C4-2B (cell line): ENCODE measurements around the gene SLC24A3.

Source experiments
- H3K27ac ChIP-seq: fragments of 450-650 bp; 2 replicates; pipeline ENCODE4 v1.5.1; 2017
- ZFX ChIP-seq: fragments of 450-650 bp; IDR thresholded peaks from 2 replicates; pipeline ENCODE4 v1.6.1; 2017
- TF ChIP-seq, protein P1 (sequence below): fragments of 450-650 bp; conservative IDR thresholded peaks from 2 replicates; pipeline ENCODE4 v1.5.1; 2017; ENCODE audit warnings: mild to moderate bottlenecking

SLC24A3 gene

GRCh38 chr20:19695081-19695480 is 482.6 kb downstream of the SLC24A3 start:
- TF ChIP-seq, protein P1, sequence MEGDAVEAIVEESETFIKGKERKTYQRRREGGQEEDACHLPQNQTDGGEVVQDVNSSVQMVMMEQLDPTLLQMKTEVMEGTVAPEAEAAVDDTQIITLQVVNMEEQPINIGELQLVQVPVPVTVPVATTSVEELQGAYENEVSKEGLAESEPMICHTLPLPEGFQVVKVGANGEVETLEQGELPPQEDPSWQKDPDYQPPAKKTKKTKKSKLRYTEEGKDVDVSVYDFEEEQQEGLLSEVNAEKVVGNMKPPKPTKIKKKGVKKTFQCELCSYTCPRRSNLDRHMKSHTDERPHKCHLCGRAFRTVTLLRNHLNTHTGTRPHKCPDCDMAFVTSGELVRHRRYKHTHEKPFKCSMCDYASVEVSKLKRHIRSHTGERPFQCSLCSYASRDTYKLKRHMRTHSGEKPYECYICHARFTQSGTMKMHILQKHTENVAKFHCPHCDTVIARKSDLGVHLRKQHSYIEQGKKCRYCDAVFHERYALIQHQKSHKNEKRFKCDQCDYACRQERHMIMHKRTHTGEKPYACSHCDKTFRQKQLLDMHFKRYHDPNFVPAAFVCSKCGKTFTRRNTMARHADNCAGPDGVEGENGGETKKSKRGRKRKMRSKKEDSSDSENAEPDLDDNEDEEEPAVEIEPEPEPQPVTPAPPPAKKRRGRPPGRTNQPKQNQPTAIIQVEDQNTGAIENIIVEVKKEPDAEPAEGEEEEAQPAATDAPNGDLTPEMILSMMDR, result no peak
- TF ChIP-seq ZFX, result no peak
- no peak overlapping the region for H3K27ac ChIP-seq

DNA sequence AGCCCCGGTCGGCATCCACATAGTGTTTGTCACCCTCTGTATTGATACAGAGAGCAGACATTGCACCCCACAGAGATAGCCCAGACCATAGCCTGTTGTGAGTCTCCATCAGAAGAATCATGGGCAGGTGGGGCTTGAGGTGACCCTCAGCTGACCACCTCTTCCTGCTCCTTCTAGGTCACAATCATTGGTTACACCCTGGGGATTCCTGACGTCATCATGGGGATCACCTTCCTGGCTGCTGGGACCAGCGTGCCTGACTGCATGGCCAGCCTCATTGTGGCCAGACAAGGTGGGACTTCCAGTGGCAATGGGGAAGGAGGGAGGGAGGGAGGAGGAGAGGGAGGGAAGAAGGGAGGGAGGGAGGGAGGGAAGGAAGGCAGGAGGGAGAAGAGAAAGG is 484.2 kb downstream of the SLC24A3 start:
- H3K27ac ChIP-seq, result no peak overlapping the region
- TF ChIP-seq, protein P1, result no peak
- TF ChIP-seq ZFX, result no peak

- no peak overlapping the region for H3K27ac ChIP-seq
- TF ChIP-seq ZFX, result no peak
- TF ChIP-seq, protein P1, result no peak
Measured at GRCh38 chr20:19697415-19697814, 485.0 kb downstream of the SLC24A3 start.

DNA sequence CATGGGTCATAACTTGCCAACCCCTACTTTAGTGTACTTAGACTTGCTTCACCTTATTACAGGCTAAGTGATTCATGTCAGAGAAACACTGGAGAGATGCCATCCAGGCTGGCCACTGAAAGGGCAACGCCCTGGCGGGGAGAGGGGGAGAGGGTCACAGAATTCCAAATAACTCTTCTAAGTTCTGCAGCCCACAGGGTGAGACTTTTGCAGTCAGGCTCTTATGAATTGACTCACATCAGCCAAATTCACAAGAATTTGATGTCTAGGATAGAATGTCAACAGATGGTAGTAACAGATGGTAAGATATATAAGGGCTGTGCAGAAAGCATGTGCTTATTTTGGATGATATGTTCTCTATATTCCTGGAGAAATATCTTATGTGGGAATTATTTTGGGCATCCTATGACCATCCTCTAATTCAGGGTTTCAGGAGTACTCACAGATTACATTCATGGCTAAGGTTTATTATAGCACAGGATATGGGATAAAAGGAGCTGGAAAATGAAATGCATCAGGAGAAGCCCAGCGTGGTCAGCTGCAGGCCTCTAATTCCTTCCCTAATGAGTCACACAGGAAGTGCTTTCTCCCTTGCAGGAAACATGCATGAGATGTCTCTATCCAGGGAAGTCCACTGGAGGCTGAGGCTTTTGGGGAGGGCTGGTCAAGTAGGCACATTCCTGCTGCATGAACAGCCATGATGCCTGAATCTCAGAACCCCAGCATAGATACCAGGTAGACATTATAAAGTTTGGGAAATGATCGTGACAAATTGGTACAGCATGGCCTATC is 486.9 kb downstream of the SLC24A3 start:
- TF ChIP-seq, protein P1, result no peak
- no peak overlapping the region for H3K27ac ChIP-seq

DNA sequence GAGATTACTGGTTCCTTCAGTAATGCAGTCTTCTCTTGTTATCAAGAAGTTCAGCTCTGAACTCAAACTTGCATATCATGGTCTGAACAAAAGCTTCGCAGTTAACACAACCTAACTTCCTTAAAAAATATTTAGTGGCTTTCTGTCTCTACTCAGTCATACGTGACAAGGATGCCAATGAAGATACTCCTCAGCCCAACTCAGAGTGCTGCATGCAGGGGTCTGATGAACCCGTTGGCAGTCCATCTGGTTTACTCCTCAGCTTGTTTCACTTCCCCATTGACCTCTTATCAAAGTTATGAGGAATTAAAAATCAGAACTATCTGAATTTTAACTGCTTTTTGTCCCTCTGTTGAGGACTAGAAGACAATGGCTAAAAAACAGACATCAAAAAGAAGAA is 489.0 kb downstream of the SLC24A3 start:
- no peak for TF ChIP-seq ZFX
- TF ChIP-seq, protein P1, result no peak
- H3K27ac ChIP-seq, result no peak overlapping the region

GRCh38 chr20:19706463-19706862 is 494.0 kb downstream of the SLC24A3 start:
- H3K27ac ChIP-seq, result no peak overlapping the region
- TF ChIP-seq, protein P1, result no peak
- TF ChIP-seq ZFX, result no peak

GRCh38 chr20:19709635-19710335 is 497.3 kb downstream of the SLC24A3 start:
- no peak for TF ChIP-seq ZFX
- TF ChIP-seq, protein P1, result no peak
- H3K27ac ChIP-seq, result no peak overlapping the region
